IPS-18c (cell line): ENCODE results near the gene TMC3.

ENCODE experiments used
- H3K4me3 ChIP-seq: 2 replicates; pipeline ENCODE4 v1.7.0; 2013; ENCODE audit warnings: low read depth, mild to moderate bottlenecking, low read length, moderate library complexity; ENCODE audit not compliant: insufficient read depth
- H3K9me3 ChIP-seq: one replicate; pipeline ENCODE4 v1.6.1; 2013; ENCODE audit warnings: mild to moderate bottlenecking, low read length, moderate library complexity; ENCODE audit not compliant: control insufficient read depth, insufficient read depth

TMC3 gene

GRCh38 chr15:81388436-81388770 is 14.4 kb upstream of the TMC3 start:
- Histone ChIP-seq H3K9me3 (peaks cover 2% of the 10 kb centered on the region), H3K4me3 (no peak overlapping the region)

GRCh38 chr15:81387621-81388435 is 13.8 kb upstream of the TMC3 start:
- Histone ChIP-seq H3K9me3 (peaks cover 2% of the 10 kb centered on the region), H3K4me3 (no peak overlapping the region)

GRCh38 chr15:81386947-81387346 is 12.9 kb upstream of the TMC3 start:
- H3K4me3 ChIP-seq, result no peak overlapping the region
- peaks cover 2% of the 10 kb centered on the region for H3K9me3 ChIP-seq

GRCh38 chr15:81385721-81386076 is 11.7 kb upstream of the TMC3 start:
- H3K4me3 ChIP-seq, result no peak overlapping the region
- H3K9me3 ChIP-seq, result peaks cover 2% of the 10 kb centered on the region

GRCh38 chr15:81384891-81385720 is 11.1 kb upstream of the TMC3 start:
- H3K9me3 ChIP-seq, result peaks cover 2% of the 10 kb centered on the region
- H3K4me3 ChIP-seq, result no peak overlapping the region

- Histone ChIP-seq H3K4me3 (no peak overlapping the region), H3K9me3 (peaks cover 2% of the 10 kb centered on the region)
Observed at GRCh38 chr15:81381720-81382119, 7.7 kb upstream of the TMC3 start.

GRCh38 chr15:81380668-81381067 is 6.7 kb upstream of the TMC3 start:
- peaks cover 2% of the 10 kb centered on the region for H3K9me3 ChIP-seq
- no peak overlapping the region for H3K4me3 ChIP-seq

- Histone ChIP-seq H3K4me3 (no peak overlapping the region), H3K9me3 (peaks cover 2% of the 10 kb centered on the region)
Observed at GRCh38 chr15:81380203-81380602, 6.2 kb upstream of the TMC3 start.

GRCh38 chr15:81379269-81379668 is 5.3 kb upstream of the TMC3 start:
- Histone ChIP-seq H3K9me3 (no peaks in the 10 kb centered on the region), H3K4me3 (no peak overlapping the region)

- Histone ChIP-seq H3K4me3 (no peak overlapping the region), H3K9me3 (no peaks in the 10 kb centered on the region)
Observed at GRCh38 chr15:81378443-81378842, 4.4 kb upstream of the TMC3 start.

GRCh38 chr15:81377871-81378270 is 3.9 kb upstream of the TMC3 start:
- no peaks in the 10 kb centered on the region for H3K9me3 ChIP-seq
- H3K4me3 ChIP-seq, result no peak overlapping the region

- Histone ChIP-seq H3K4me3 (no peak overlapping the region), H3K9me3 (no peaks in the 10 kb centered on the region)
Observed at GRCh38 chr15:81376231-81376630, 2.2 kb upstream of the TMC3 start.

GRCh38 chr15:81375461-81375860 is 1.4 kb upstream of the TMC3 start:
- Histone ChIP-seq H3K9me3 (no peaks in the 10 kb centered on the region), H3K4me3 (no peak overlapping the region)

- Histone ChIP-seq H3K9me3 (no peaks in the 10 kb centered on the region), H3K4me3 (no peak overlapping the region)
Observed at GRCh38 chr15:81373176-81373575, 837 bp downstream of the TMC3 start.

GRCh38 chr15:81372575-81372974 is 1.4 kb downstream of the TMC3 start:
- Histone ChIP-seq H3K4me3 (no peak overlapping the region), H3K9me3 (no peaks in the 10 kb centered on the region)

- no peaks in the 10 kb centered on the region for H3K9me3 ChIP-seq
- no peak overlapping the region for H3K4me3 ChIP-seq
Observed at GRCh38 chr15:81363718-81364500, 10.1 kb downstream of the TMC3 start.

- Histone ChIP-seq H3K9me3 (no peaks in the 10 kb centered on the region), H3K4me3 (no peak overlapping the region)
Observed at GRCh38 chr15:81363276-81363675, 10.7 kb downstream of the TMC3 start.

- Histone ChIP-seq H3K4me3 (no peak overlapping the region), H3K9me3 (no peaks in the 10 kb centered on the region)
Observed at GRCh38 chr15:81362790-81363189, 11.2 kb downstream of the TMC3 start.
